ENCODE measurements around the gene PPFIA4.

Gene PPFIA4

GRCh38 chr1:203031467-203031866 lies 5.2 kb downstream of the PPFIA4 start:
- no peak overlapping the region for H3K27ac ChIP-seq
- TF ChIP-seq ZFX (IDR thresholded peaks at IDR 0.05) = no peak
- TF ChIP-seq, protein P1, sequence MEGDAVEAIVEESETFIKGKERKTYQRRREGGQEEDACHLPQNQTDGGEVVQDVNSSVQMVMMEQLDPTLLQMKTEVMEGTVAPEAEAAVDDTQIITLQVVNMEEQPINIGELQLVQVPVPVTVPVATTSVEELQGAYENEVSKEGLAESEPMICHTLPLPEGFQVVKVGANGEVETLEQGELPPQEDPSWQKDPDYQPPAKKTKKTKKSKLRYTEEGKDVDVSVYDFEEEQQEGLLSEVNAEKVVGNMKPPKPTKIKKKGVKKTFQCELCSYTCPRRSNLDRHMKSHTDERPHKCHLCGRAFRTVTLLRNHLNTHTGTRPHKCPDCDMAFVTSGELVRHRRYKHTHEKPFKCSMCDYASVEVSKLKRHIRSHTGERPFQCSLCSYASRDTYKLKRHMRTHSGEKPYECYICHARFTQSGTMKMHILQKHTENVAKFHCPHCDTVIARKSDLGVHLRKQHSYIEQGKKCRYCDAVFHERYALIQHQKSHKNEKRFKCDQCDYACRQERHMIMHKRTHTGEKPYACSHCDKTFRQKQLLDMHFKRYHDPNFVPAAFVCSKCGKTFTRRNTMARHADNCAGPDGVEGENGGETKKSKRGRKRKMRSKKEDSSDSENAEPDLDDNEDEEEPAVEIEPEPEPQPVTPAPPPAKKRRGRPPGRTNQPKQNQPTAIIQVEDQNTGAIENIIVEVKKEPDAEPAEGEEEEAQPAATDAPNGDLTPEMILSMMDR (conservative IDR thresholded peaks at IDR 0.05) = peak; percentile 43

GRCh38 chr1:203033287-203033686 lies 7.0 kb downstream of the PPFIA4 start:
- TF ChIP-seq, protein P1 (conservative IDR thresholded peaks at IDR 0.05) = no peak
- no peak for TF ChIP-seq ZFX (IDR thresholded peaks at IDR 0.05)
- no peak overlapping the region for H3K27ac ChIP-seq

GRCh38 chr1:203033917-203034316 lies 7.6 kb downstream of the PPFIA4 start:
- no peak overlapping the region for H3K27ac ChIP-seq
- TF ChIP-seq, protein P1 (conservative IDR thresholded peaks at IDR 0.05) = no peak
- TF ChIP-seq ZFX (IDR thresholded peaks at IDR 0.05) = no peak

- no peak overlapping the region for H3K27ac ChIP-seq
- TF ChIP-seq ZFX (IDR thresholded peaks at IDR 0.05) = no peak
- TF ChIP-seq, protein P1 (conservative IDR thresholded peaks at IDR 0.05) = no peak
These were observed 8.3 kb downstream of the PPFIA4 start for GRCh38 chr1:203034422-203035110.

- no peak overlapping the region for H3K27ac ChIP-seq
- TF ChIP-seq, protein P1 (conservative IDR thresholded peaks at IDR 0.05) = no peak
- TF ChIP-seq ZFX (IDR thresholded peaks at IDR 0.05) = no peak
These were observed 9.1 kb downstream of the PPFIA4 start for GRCh38 chr1:203035111-203036000.

DNA sequence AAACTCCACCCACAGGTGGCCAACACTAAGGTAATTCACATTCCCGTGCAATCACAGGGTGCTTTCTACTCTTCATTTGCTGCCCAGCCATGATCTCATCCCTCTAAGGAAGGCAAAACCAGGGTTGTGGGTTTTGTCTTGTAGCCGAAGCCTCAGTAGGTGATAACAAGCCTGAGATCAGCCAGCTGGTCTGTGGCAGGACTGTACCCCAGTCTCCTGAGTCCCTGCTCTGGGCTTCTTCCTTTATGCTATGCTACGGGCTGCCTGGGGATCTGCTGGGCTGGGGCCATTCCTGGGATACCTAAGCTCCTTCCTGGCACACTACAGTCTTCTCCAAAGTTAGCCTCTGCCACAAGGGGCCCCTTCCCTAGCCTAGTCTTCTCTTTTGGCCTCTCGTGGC lies 9.8 kb downstream of the PPFIA4 start:
- no peak for TF ChIP-seq ZFX (IDR thresholded peaks at IDR 0.05)
- TF ChIP-seq, protein P1 (conservative IDR thresholded peaks at IDR 0.05) = no peak
- H3K27ac ChIP-seq = no peak overlapping the region

DNA sequence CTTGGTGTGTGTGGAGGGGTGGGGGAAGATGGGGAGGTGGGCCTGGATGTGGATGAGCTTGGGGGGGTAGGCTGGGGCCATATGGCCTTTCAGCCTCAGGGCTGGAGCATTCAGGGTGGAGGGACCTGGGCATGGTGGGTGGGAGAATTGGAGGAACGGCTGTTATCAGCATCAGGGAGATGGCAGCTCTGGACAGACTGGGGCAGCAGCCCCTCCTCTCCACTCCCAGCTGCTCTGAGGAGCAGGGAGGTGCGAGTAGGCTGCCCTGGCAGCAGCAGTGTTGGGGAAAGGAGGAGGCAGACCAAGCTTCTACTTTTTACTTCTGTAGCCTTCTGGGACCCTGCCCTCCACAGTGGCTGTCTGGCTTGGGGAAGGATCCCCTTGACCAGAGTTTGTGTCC lies 10.2 kb downstream of the PPFIA4 start:
- no peak for TF ChIP-seq ZFX (IDR thresholded peaks at IDR 0.05)
- TF ChIP-seq, protein P1 (conservative IDR thresholded peaks at IDR 0.05) = no peak
- H3K27ac ChIP-seq = no peak overlapping the region

All from C4-2B (cell line).